ENCODE measurements around the gene CORO7.

DNA sequence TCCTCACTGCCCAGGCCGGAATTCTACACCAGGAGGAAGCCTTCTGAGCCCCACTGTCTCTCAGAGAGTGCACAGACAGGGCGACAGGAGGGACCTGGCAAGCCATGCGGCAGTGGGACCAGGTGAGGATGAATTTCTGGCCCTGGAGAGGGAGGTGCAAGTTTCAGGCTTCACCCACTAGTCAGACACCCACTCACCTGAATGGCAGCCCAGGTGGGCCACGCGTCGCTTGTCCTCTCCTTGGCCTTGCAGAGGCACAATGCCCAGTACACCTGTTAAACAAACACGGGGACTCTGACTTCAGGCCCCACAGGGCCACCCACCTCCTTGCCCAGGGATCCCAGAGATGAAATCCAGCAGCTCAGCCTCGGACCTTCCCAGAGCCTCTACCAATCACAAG lies 4.2 kb downstream of the CORO7 start:
- TF ChIP-seq BHLHE40 (IDR thresholded peaks at IDR 0.05; ENCODE audit: borderline replicate concordance) (no peak), SP1 (IDR thresholded peaks at IDR 0.05) (no peak), SUZ12 (IDR thresholded peaks at IDR 0.05) (no peak), FOXK2 (IDR thresholded peaks at IDR 0.05) (no peak), FOXM1 (IDR thresholded peaks at IDR 0.05; ENCODE audit: borderline replicate concordance) (no peak), LEF1 (IDR thresholded peaks at IDR 0.05; ENCODE audit: borderline replicate concordance) (no peak), L3MBTL2 (conservative IDR thresholded peaks at IDR 0.05) (no peak), FOXA1 (IDR thresholded peaks at IDR 0.05) (no peak), TARDBP (IDR thresholded peaks at IDR 0.05) (no peak), ELF4 (IDR thresholded peaks at IDR 0.05) (no peak), HDGF (IDR thresholded peaks at IDR 0.05; ENCODE audit: borderline replicate concordance) (no peak), ZNF384 (IDR thresholded peaks at IDR 0.05) (no peak)
- TF ChIP-seq, protein P1, sequence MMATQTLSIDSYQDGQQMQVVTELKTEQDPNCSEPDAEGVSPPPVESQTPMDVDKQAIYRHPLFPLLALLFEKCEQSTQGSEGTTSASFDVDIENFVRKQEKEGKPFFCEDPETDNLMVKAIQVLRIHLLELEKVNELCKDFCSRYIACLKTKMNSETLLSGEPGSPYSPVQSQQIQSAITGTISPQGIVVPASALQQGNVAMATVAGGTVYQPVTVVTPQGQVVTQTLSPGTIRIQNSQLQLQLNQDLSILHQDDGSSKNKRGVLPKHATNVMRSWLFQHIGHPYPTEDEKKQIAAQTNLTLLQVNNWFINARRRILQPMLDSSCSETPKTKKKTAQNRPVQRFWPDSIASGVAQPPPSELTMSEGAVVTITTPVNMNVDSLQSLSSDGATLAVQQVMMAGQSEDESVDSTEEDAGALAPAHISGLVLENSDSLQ (IDR thresholded peaks at IDR 0.05), result no peak
